Natural killer cell (primary cell): Measurements from ENCODE around the gene EMSY. TPM values are rescaled to one million over a fixed set of nuclear protein-coding genes. Genes with fewer than 3 reads are reported as not detected.
A peak's percentile ranks its signal among the peaks of the same experiment; 100 is the strongest.

ENCODE experiments used
- ATAC-seq, 3 donors: fragments of 150-1000 bp in 2 of 3; fragments of 200-7000 bp in 1 of 3; cut with Tn5 transposase; 1 replicate in 1 of 3; 2 replicates in 2 of 3; pipeline ENCODE4 v1.10.0; 2021; ENCODE audit warnings: mild to moderate bottlenecking in 2 of 3, moderate library complexity in 2 of 3
- DNase-seq, 2 donors: peaks; one replicate each; pipeline versions ENCODE4 v3.0.0 to v3.0.0-alpha.2; 2013 to 2021; ENCODE audit warnings: mixed read lengths in 1 of 2
- H3K27ac ChIP-seq: one replicate; pipeline ENCODE4 v1.5.1; 2013; ENCODE audit warnings: mild to moderate bottlenecking, low read length
- H3K27me3 ChIP-seq: one replicate; pipeline ENCODE4 v1.6.1; 2013; ENCODE audit warnings: low read length; ENCODE audit not compliant: control insufficient read depth, insufficient read depth
- H3K36me3 ChIP-seq: one replicate; pipeline ENCODE4 v1.6.1; 2013; ENCODE audit warnings: low read length; ENCODE audit not compliant: control insufficient read depth, insufficient read depth
- H3K4me1 ChIP-seq: one replicate; pipeline ENCODE4 v1.6.1; 2013; ENCODE audit warnings: low read length; ENCODE audit not compliant: control insufficient read depth, insufficient read depth
- H3K4me3 ChIP-seq: one replicate; pipeline ENCODE4 v1.5.1; 2013; ENCODE audit warnings: low read length
- H3K9me3 ChIP-seq: one replicate; pipeline ENCODE4 v1.6.1; 2013; ENCODE audit warnings: low read length; ENCODE audit not compliant: control insufficient read depth, insufficient read depth
- H3K27ac Mint-ChIP-seq, 2 donors: one replicate each; pipeline ENCODE4 v1.8.0; 2022; ENCODE audit warnings: mild to moderate bottlenecking in 2 of 2, mixed read lengths in 2 of 2, moderate library complexity in 1 of 2
- H3K27me3 Mint-ChIP-seq, 2 donors: one replicate each; pipeline ENCODE4 v1.8.0; 2022; ENCODE audit warnings: low read depth in 2 of 2, mixed read lengths in 2 of 2
- H3K36me3 Mint-ChIP-seq: one replicate; pipeline ENCODE4 v1.8.0; 2022; ENCODE audit warnings: mixed read lengths
- H3K4me1 Mint-ChIP-seq, 2 donors: one replicate each; pipeline ENCODE4 v1.8.0; 2022; ENCODE audit warnings: mixed read lengths in 2 of 2
- H3K4me3 Mint-ChIP-seq: one replicate; pipeline ENCODE4 v1.8.0; 2022; ENCODE audit warnings: mild to moderate bottlenecking, moderate library complexity, mixed read lengths
- H3K9me3 Mint-ChIP-seq, 2 donors: one replicate each; pipeline ENCODE4 v1.8.0; 2022; ENCODE audit warnings: mixed read lengths in 2 of 2
- WGBS: methylation state at CpG from one replicate; pipeline ENCODE4 v1.1.7; 2013; ENCODE audit warnings: missing lambda C conversion rate; ENCODE audit not compliant: insufficient coverage; 5-methylcytosine and 5-hydroxymethylcytosine counted together
- intact Hi-C: fragments of 100-400 bp; cut with micrococcal nuclease; formaldehyde crosslinking; loops from one replicate; pipeline ENCODE4 v1.14.2; 2022
- total RNA-seq, 4 donors: library from RNA; stranded (reverse); fragments of 120-200 nt in 1 of 4; gene quantifications; one replicate each; pipeline versions ENCODE4 v1.2.3 to v1.2.4, GENCODE V29; 2013 to 2022
- TF ChIP-seq, protein P1 (sequence below): fragments of 200-600 bp; IDR thresholded peaks from one replicate; pipeline ENCODE4 v1.8.0; 2022; ENCODE audit warnings: antibody characterized with exemption

Gene EMSY
- total RNA-seq, 3 donors from 2014 or later (not counting 1 experiment from before 2014, with no cell fraction given): 36.0 to 43.8 (median 39.4) TPM

DNA sequence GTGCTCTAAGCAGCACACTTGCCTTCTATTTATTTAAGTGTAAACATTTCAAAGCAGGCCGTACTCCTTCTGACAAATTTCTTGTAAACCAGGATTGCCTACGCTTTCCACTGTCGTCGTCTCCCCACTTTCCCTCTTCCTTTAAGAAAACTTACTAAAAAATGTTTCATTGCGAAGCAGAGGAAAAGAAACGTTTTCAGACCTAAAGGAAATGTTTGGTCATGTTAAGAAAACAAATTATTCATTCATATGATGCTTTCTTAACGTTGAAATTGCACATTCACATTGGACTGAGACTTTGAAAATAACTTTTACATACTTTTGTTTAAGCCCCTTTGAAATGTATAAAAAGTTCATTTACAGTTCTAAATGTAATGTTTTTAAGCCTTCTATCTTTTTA, 106.0 kb downstream of the EMSY start:
- Histone ChIP-seq H3K4me3 (no peak overlapping the region), H3K4me1 (no peaks in the 10 kb centered on the region), H3K27ac (no peak overlapping the region), H3K27me3 (no peaks in the 10 kb centered on the region), H3K36me3 (peaks cover 28% of the 10 kb centered on the region), H3K9me3 (no peaks in the 10 kb centered on the region)
- H3K4me1 Mint-ChIP-seq: peaks cover 0 to 4% of the 10 kb centered on the region in 2 donors
- ATAC-seq: no peak
- H3K27ac Mint-ChIP-seq: no peak overlapping the region
- 96% methylated on average over 4 of the region's 7 CpGs for WGBS
- TF ChIP-seq, protein P1, sequence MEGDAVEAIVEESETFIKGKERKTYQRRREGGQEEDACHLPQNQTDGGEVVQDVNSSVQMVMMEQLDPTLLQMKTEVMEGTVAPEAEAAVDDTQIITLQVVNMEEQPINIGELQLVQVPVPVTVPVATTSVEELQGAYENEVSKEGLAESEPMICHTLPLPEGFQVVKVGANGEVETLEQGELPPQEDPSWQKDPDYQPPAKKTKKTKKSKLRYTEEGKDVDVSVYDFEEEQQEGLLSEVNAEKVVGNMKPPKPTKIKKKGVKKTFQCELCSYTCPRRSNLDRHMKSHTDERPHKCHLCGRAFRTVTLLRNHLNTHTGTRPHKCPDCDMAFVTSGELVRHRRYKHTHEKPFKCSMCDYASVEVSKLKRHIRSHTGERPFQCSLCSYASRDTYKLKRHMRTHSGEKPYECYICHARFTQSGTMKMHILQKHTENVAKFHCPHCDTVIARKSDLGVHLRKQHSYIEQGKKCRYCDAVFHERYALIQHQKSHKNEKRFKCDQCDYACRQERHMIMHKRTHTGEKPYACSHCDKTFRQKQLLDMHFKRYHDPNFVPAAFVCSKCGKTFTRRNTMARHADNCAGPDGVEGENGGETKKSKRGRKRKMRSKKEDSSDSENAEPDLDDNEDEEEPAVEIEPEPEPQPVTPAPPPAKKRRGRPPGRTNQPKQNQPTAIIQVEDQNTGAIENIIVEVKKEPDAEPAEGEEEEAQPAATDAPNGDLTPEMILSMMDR: no peak
- intact Hi-C loops: no loop called here
- H3K9me3 Mint-ChIP-seq: no peaks in the 10 kb centered on the region
- H3K27me3 Mint-ChIP-seq: no peaks in the 10 kb centered on the region
- peaks cover 4% of the 10 kb centered on the region for H3K36me3 Mint-ChIP-seq
- H3K4me3 Mint-ChIP-seq: no peak overlapping the region
- no peak for DNase-seq

DNA sequence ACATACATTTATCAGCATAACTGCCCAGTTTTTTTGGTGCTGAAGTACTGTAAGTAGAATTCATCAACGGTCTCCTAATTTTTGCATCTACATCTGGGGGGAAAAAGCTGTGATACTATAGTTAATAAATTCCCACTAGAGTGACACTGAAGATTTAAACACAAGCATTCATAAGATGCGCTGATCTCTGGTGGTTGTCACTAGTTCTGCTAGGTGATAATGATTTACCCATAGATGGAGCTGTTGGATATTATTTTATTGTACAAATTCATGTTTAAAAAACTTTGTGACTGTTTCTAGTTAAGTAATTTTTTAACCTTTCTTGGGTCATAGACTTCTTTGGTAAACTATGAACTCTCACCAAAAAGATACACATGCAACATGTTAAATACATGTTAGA, 106.6 kb downstream of the EMSY start:
- Histone ChIP-seq H3K9me3 (no peaks in the 10 kb centered on the region), H3K4me3 (no peak overlapping the region), H3K27me3 (no peaks in the 10 kb centered on the region), H3K27ac (no peak overlapping the region), H3K4me1 (no peaks in the 10 kb centered on the region), H3K36me3 (peaks cover 22% of the 10 kb centered on the region)
- no peaks in the 10 kb centered on the region for H3K4me1 Mint-ChIP-seq
- intact Hi-C loops: no loop called here
- no CpG with 5 or more reads among the region's 2 CpGs for WGBS
- no peaks in the 10 kb centered on the region for H3K9me3 Mint-ChIP-seq
- H3K27ac Mint-ChIP-seq: no peak overlapping the region
- no peak overlapping the region for H3K4me3 Mint-ChIP-seq
- ATAC-seq (no peak), DNase-seq (peak in 1 of 2 donors; percentile 10)
- TF ChIP-seq, protein P1: no peak
- H3K27me3 Mint-ChIP-seq: no peaks in the 10 kb centered on the region
- H3K36me3 Mint-ChIP-seq: no peaks in the 10 kb centered on the region

GRCh38 chr11:76552987-76553386, 108.2 kb downstream of the EMSY start:
- H3K9me3 ChIP-seq: no peaks in the 10 kb centered on the region
- Mint-ChIP-seq H3K4me1 (no peaks in the 10 kb centered on the region), H3K9me3 (no peaks in the 10 kb centered on the region), H3K4me3 (no peak overlapping the region), H3K36me3 (no peaks in the 10 kb centered on the region), H3K27ac (no peak overlapping the region), H3K27me3 (no peaks in the 10 kb centered on the region)
- no peak for ATAC-seq
- WGBS: 100% methylated on average over 2 of the region's 2 CpGs
- DNase-seq: no peak
- no peak overlapping the region for H3K4me3 ChIP-seq
- H3K4me1 ChIP-seq: no peaks in the 10 kb centered on the region
- intact Hi-C loops: no loop called here
- no peak overlapping the region for H3K27ac ChIP-seq
- TF ChIP-seq, protein P1: no peak
- H3K27me3 ChIP-seq: no peaks in the 10 kb centered on the region
- H3K36me3 ChIP-seq: peaks cover 11% of the 10 kb centered on the region
